ENCODE measurements around the gene JUN. TPM values are rescaled to one million over a fixed set of nuclear protein-coding genes. Genes with fewer than 3 reads are reported as not detected.

The JUN gene
- polyA plus RNA-seq, 2 of the 4 experiments (the other 2 are of a cell fraction): 23.3 to 59.8 TPM

DNA sequence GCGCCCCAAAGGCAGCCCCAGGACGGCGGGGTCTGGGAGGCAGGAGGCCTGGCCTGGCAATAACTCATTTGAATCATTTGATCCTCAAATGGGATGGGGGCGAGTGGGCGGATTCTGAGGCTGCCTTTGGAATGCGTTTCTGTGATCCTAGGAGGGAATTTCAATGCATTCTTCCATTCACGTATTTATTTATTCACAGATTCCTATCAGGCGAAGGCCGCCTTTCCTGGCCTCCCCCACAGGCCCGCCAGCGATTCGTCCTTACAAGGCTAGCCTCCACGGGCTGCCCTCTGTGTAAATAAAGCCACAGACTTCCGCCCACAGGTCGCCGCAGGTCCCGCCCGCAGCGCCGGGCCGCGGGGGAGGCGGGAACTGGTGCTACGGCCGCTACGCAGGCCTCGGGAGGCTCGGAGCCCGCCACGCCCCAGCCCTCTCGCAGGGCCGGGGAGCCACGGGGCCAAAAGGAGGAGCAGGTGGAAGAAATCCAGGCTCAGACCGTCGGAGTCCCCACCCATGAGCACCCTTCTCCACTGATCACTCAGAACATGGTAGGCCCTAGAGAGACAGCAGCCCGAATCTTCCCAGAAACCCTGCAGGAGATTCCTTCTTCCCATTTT lies 31.3 kb upstream of the JUN start (continued):
- TF ChIP-seq, protein P1, sequence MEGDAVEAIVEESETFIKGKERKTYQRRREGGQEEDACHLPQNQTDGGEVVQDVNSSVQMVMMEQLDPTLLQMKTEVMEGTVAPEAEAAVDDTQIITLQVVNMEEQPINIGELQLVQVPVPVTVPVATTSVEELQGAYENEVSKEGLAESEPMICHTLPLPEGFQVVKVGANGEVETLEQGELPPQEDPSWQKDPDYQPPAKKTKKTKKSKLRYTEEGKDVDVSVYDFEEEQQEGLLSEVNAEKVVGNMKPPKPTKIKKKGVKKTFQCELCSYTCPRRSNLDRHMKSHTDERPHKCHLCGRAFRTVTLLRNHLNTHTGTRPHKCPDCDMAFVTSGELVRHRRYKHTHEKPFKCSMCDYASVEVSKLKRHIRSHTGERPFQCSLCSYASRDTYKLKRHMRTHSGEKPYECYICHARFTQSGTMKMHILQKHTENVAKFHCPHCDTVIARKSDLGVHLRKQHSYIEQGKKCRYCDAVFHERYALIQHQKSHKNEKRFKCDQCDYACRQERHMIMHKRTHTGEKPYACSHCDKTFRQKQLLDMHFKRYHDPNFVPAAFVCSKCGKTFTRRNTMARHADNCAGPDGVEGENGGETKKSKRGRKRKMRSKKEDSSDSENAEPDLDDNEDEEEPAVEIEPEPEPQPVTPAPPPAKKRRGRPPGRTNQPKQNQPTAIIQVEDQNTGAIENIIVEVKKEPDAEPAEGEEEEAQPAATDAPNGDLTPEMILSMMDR (IDR thresholded peaks at IDR 0.05): no peak
- TF ChIP-seq CBX2 (IDR thresholded peaks at IDR 0.05; ENCODE audit: borderline replicate concordance, low read depth) (no peak), CHD4 (IDR thresholded peaks at IDR 0.05; ENCODE audit: borderline replicate concordance) (no peak)
- TF ChIP-seq, protein P2, sequence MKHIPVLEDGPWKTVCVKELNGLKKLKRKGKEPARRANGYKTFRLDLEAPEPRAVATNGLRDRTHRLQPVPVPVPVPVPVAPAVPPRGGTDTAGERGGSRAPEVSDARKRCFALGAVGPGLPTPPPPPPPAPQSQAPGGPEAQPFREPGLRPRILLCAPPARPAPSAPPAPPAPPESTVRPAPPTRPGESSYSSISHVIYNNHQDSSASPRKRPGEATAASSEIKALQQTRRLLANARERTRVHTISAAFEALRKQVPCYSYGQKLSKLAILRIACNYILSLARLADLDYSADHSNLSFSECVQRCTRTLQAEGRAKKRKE (CRISPR knock-in tag; IDR thresholded peaks at IDR 0.05; ENCODE audit: low read depth): no peak

DNA sequence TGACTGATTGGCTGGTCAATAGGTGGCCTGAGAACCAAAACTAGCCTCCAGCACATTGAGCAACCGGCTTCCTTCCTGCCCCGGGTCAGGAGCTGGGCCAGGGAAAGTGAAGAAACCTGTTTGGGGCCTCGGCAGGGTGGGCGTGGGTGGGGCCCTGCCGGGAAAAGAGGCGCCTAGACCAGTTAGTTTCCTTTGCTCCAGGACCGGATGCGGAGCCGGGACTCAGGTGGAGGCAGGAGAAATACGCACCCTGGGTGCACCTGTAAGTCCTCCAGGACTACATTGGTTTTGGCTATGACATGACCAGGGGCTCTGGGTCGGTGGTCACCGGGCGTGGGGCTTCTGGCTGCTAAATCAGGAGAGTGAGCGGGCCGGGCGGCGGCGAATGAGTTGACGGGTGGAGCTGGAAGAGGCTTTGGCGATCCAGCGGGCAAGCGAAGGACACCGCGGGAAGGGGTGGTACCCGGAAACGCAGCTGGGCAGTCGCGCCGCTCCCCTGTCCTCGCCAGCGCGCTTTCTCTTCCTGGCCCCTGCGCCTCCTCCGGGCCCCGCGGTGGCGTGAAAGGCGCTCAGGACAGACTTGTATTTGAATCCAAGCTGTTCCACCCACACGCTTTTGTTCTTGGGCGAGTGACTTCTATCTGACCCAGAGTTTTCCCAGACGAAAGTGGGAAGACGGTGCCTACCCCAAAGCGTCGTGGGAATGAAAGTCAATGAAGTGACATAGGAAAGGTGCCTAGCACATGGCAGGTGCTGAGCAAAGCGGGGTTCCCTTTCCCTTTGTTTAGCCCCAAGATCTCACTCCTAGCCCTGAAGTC lies 30.6 kb upstream of the JUN start:
- ATAC-seq: no peak

DNA sequence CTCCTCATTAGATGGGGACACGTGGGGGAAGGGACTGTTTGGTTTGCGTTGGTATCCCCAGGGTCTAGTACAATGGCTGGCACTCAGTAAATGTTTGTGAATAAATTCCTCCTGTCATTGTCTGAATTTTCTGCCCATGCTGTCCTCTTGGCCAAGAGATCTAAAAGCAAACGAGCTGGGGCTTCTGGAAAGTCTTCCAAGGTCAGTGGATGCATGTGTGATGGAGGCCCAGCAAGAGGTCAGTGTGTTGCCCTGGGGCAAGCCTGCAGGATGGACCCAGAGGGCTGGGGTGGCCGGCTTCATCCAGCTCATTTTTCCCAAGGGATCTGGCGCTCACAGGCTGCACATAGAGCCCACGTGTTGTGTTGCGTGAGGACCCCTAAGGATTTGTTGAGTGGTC lies 30.0 kb upstream of the JUN start:
- CTCF ChIA-PET: interaction anchor here (0.5 kb wide), 1 partner anchor 30 kb away, joined by 3 read pairs; no protein-coding TSS in a partner anchor
- Histone ChIP-seq H3K27ac (peak overlapping the region; percentile 100), H3K4me1 (peaks cover 48% of the 10 kb centered on the region), H3K9me3 (no peaks in the 10 kb centered on the region), H3K4me2 (no peak overlapping the region), H3K4me3 (no peak overlapping the region)
- no peak for DNase-seq (ENCODE audit: low read depth in 1 of 2, low spot score in 1 of 2)
- TF ChIP-seq MAZ (IDR thresholded peaks at IDR 0.05; ENCODE audit: borderline replicate concordance, low read depth, low read length) (no peak), MYC (IDR thresholded peaks at IDR 0.05; ENCODE audit: borderline replicate concordance, low read length) (no peak), ESRRA (IDR thresholded peaks at IDR 0.05; ENCODE audit: borderline replicate concordance, low read length) (no peak), RARB (CRISPR knock-in tag; IDR thresholded peaks at IDR 0.05) (no peak), HOXA7 (CRISPR knock-in tag; IDR thresholded peaks at IDR 0.05) (no peak), HOXB13 (CRISPR knock-in tag; IDR thresholded peaks at IDR 0.05; ENCODE audit: low read depth) (no peak), HOXB5 (CRISPR knock-in tag; IDR thresholded peaks at IDR 0.05) (no peak), EHF (CRISPR knock-in tag; IDR thresholded peaks at IDR 0.05) (no peak), SREBF2 (IDR thresholded peaks at IDR 0.05) (no peak), TP53 (CRISPR knock-in tag; IDR thresholded peaks at IDR 0.05) (no peak), MAFK (IDR thresholded peaks at IDR 0.05; ENCODE audit: partially characterized antibody) (no peak), NPAS2 (CRISPR knock-in tag; IDR thresholded peaks at IDR 0.05; ENCODE audit: borderline replicate concordance) (no peak), RNF2 (IDR thresholded peaks at IDR 0.05; ENCODE audit: borderline replicate concordance, low read depth) (no peak)
- TF ChIP-seq, protein P3, sequence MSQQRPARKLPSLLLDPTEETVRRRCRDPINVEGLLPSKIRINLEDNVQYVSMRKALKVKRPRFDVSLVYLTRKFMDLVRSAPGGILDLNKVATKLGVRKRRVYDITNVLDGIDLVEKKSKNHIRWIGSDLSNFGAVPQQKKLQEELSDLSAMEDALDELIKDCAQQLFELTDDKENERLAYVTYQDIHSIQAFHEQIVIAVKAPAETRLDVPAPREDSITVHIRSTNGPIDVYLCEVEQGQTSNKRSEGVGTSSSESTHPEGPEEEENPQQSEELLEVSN (IDR thresholded peaks at IDR 0.05; ENCODE audit: borderline replicate concordance, low read depth): no peak
- TF ChIP-seq, protein P4, sequence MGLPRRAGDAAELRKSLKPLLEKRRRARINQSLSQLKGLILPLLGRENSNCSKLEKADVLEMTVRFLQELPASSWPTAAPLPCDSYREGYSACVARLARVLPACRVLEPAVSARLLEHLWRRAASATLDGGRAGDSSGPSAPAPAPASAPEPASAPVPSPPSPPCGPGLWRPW (IDR thresholded peaks at IDR 0.05): no peak
- POLR2A ChIA-PET: no interaction called here
- FAIRE-seq: no peak
- ATAC-seq: no peak
- 84% methylated on average over 7 of the region's 7 CpGs for WGBS (ENCODE audit: missing lambda C conversion rate)

More for the DNA sequence above, 30.6 kb upstream of the JUN start:
- peaks cover 48% of the 10 kb centered on the region for H3K4me1 ChIP-seq
- DNase-seq (ENCODE audit: low read depth in 1 of 2, low spot score in 1 of 2) (no peak), FAIRE-seq (no peak)
- H3K4me3 ChIP-seq: no peak overlapping the region
- 98% methylated on average over 39 of the region's 45 CpGs for WGBS (ENCODE audit: missing lambda C conversion rate)
- POLR2A ChIA-PET: no interaction called here
- no peaks in the 10 kb centered on the region for H3K9me3 ChIP-seq
- peak overlapping the region; percentile 97 for H3K4me2 ChIP-seq
- TF ChIP-seq HOXB5 (CRISPR knock-in tag; IDR thresholded peaks at IDR 0.05) (no peak), HDAC2 (IDR thresholded peaks at IDR 0.05) (no peak), RARB (CRISPR knock-in tag; IDR thresholded peaks at IDR 0.05) (no peak), HOXB13 (CRISPR knock-in tag; IDR thresholded peaks at IDR 0.05; ENCODE audit: low read depth) (no peak)
- TF ChIP-seq, protein P1 (IDR thresholded peaks at IDR 0.05): no peak
- CTCF ChIA-PET: interaction anchor here (0.5 kb wide), 1 partner anchor 29 kb away, joined by 3 read pairs; no protein-coding TSS in a partner anchor
- H3K27ac ChIP-seq: peak overlapping the region; percentile 100
